Keratinocyte (primary cell): ENCODE data around the gene CAPN14. TPM values are rescaled to one million over a fixed set of nuclear protein-coding genes. Genes with fewer than 3 reads are reported as not detected.
A peak's percentile ranks its signal among the peaks of the same experiment; 100 is the strongest.

Source experiments
- DNase-seq: peaks from one replicate; pipeline ENCODE4 v3.0.0-alpha.2; 2011; ENCODE audit warnings: low read depth, missing footprints, low spot score
- FAIRE-seq: peaks from 2 replicates; lab custom pipeline; 2011; peaks lifted over from hg19 to GRCh38; lab: Jason Lieb, UNC
- H2AFZ ChIP-seq: 2 replicates; pipeline ENCODE4 v1.6.0; 2012; ENCODE audit warnings: low read length, control low read depth, inconsistent platforms; ENCODE audit not compliant: control insufficient read depth
- H3K27ac ChIP-seq: 2 replicates; pipeline ENCODE4 v1.5.1; 2011; ENCODE audit warnings: low read length; ENCODE audit not compliant: control insufficient read depth, insufficient read depth
- H3K27me3 ChIP-seq: 3 replicates; pipeline ENCODE4 v1.6.0; 2011; ENCODE audit warnings: low read length; ENCODE audit not compliant: control insufficient read depth, insufficient read depth; ENCODE audit errors: extremely low read depth
- H3K36me3 ChIP-seq, 2 experiments: 2 replicates in 1 of 2; 3 replicates in 1 of 2; pipeline ENCODE4 v1.5.1; 2011; ENCODE audit warnings: low read length in 2 of 2, mild to moderate bottlenecking in 1 of 2; ENCODE audit not compliant: control insufficient read depth in 2 of 2, insufficient read depth in 2 of 2; ENCODE audit errors: extremely low read depth in 1 of 2
- H3K4me1 ChIP-seq: 3 replicates; pipeline ENCODE4 v1.5.1; 2011; ENCODE audit warnings: low read length; ENCODE audit not compliant: control insufficient read depth, insufficient read depth; ENCODE audit errors: extremely low read depth
- H3K4me2 ChIP-seq: 3 replicates; pipeline ENCODE4 v1.6.0; 2011; ENCODE audit warnings: low read depth, low read length; ENCODE audit not compliant: control insufficient read depth, insufficient read depth; ENCODE audit errors: extremely low read depth
- H3K4me3 ChIP-seq, 3 experiments: fragments of 200-600 bp in 1 of 3; sonication (generic) in 1 of 3; 2 replicates in 2 of 3; 3 replicates in 1 of 3; pipeline ENCODE4 v1.5.1; 2011 to 2016; ENCODE audit warnings: low read length in 3 of 3, mild to moderate bottlenecking in 3 of 3, control low read depth in 2 of 3, inconsistent platforms in 1 of 3, low read depth in 1 of 3, mixed read lengths in 1 of 3, mixed run types in 1 of 3, moderate library complexity in 1 of 3; ENCODE audit not compliant: control insufficient read depth in 2 of 3, insufficient read depth in 2 of 3; ENCODE audit errors: extremely low read depth in 1 of 3
- H3K79me2 ChIP-seq: 2 replicates; pipeline ENCODE4 v1.6.0; 2012; ENCODE audit warnings: low read length; ENCODE audit not compliant: control insufficient read depth, insufficient read depth
- H3K9ac ChIP-seq: 3 replicates; pipeline ENCODE4 v1.6.0; 2011; ENCODE audit warnings: low read length; ENCODE audit not compliant: control insufficient read depth, insufficient read depth; ENCODE audit errors: extremely low read depth
- H3K9me1 ChIP-seq: 3 replicates; pipeline ENCODE4 v1.6.0; 2011; ENCODE audit warnings: low read length; ENCODE audit not compliant: control insufficient read depth, insufficient read depth; ENCODE audit errors: extremely low read depth
- H3K9me3 ChIP-seq: 2 replicates; pipeline ENCODE4 v1.5.1; 2012; ENCODE audit warnings: low read depth, low read length; ENCODE audit not compliant: control insufficient read depth
- H4K20me1 ChIP-seq: 3 replicates; pipeline ENCODE4 v1.6.0; 2011; ENCODE audit warnings: low read length; ENCODE audit not compliant: control insufficient read depth, insufficient read depth; ENCODE audit errors: extremely low read depth
- EZH2 ChIP-seq: IDR thresholded peaks from one replicate; pipeline ENCODE4 v1.6.1; 2012; ENCODE audit warnings: inconsistent platforms, mild to moderate bottlenecking, low read length, moderate library complexity
- dilution Hi-C: fragments of 300-500 bp; cut with MboI; formaldehyde crosslinking; loops from one replicate; pipeline ENCODE4 v1.7.0; 2020; ENCODE audit warnings: low sequenced_read_pairs; ENCODE audit not compliant: extremely low pct_ligation_motif_present
- polyA plus RNA-seq, 5 experiments: library from polyadenylated mRNA; depleted of rRNA in 3 of 5; stranded (reverse) in 3 of 5; stranded (forward) in 1 of 5; unstranded in 1 of 5; fragments of >200 nt; gene quantifications; 1 replicate in 1 of 5; 2 replicates in 3 of 5; 3 replicates in 1 of 5; pipeline versions ENCODE4 v1.2.1 to v1.2.3, GENCODE V29; 2011 to 2012; ENCODE audit warnings: missing spikeins in 2 of 5, low read depth in 1 of 5, low replicate concordance in 1 of 5
- TF ChIP-seq, protein P1 (sequence below), 3 experiments: IDR thresholded peaks in 1 of 3; conservative IDR thresholded peaks in 1 of 3; optimal IDR thresholded peaks in 1 of 3; 2 replicates in 2 of 3; 3 replicates in 1 of 3; pipeline versions ENCODE3 to v1.5.1; 2011; ENCODE audit warnings: low read length in 3 of 3, mild to moderate bottlenecking in 3 of 3, moderate library complexity in 2 of 3, control low read depth in 1 of 3, inconsistent platforms in 1 of 3; ENCODE audit not compliant: insufficient read depth in 2 of 3; ENCODE audit errors: extremely low read depth in 1 of 3

Gene CAPN14
- polyA plus RNA-seq, 1 donor (not counting 4 experiments of a cell fraction or from before 2014, with no cell fraction given), result 1.1 TPM

DNA sequence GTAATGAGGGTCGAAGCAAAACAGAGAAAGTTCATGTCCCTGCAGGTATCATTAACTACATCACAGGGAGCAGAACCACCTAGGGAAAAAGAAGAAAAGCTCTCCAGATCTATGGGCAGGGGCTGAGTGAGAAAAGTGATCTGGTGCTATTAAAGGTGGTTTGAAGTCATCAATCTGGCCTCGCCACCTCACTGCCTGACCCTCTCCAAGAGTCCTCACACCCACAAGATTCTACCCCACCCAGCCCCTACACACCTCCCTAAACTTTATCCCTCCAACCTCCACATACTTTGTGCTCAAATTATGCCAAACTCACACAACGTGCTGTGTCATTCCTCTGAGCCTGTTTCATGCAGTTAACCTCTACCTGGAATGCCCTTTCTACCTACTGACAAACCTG, 81.3 kb downstream of the CAPN14 start:
- no peak overlapping the region for H3K9ac ChIP-seq
- DNase-seq (no peak), FAIRE-seq (peak; percentile 78)
- H3K9me1 ChIP-seq, result no peaks in the 10 kb centered on the region
- H3K4me2 ChIP-seq, result peak overlapping the region; percentile 61
- H3K36me3 ChIP-seq, result no peaks in the 10 kb centered on the region
- peaks cover 16% of the 10 kb centered on the region for H3K4me1 ChIP-seq
- dilution Hi-C loops, result no loop called here
- H3K79me2 ChIP-seq, result peaks cover 32% of the 10 kb centered on the region
- H3K9me3 ChIP-seq, result no peaks in the 10 kb centered on the region
- no peak overlapping the region for H2AFZ ChIP-seq
- TF ChIP-seq EZH2, result no peak
- TF ChIP-seq, protein P1, sequence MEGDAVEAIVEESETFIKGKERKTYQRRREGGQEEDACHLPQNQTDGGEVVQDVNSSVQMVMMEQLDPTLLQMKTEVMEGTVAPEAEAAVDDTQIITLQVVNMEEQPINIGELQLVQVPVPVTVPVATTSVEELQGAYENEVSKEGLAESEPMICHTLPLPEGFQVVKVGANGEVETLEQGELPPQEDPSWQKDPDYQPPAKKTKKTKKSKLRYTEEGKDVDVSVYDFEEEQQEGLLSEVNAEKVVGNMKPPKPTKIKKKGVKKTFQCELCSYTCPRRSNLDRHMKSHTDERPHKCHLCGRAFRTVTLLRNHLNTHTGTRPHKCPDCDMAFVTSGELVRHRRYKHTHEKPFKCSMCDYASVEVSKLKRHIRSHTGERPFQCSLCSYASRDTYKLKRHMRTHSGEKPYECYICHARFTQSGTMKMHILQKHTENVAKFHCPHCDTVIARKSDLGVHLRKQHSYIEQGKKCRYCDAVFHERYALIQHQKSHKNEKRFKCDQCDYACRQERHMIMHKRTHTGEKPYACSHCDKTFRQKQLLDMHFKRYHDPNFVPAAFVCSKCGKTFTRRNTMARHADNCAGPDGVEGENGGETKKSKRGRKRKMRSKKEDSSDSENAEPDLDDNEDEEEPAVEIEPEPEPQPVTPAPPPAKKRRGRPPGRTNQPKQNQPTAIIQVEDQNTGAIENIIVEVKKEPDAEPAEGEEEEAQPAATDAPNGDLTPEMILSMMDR (optimal IDR thresholded peaks at IDR 0.05 in 1 of 3, IDR thresholded peaks at IDR 0.05 in 1 of 3, conservative IDR thresholded peaks at IDR 0.05 in 1 of 3; ENCODE audit: extremely low read depth in 1 of 3, insufficient read depth in 2 of 3, low read length in 3 of 3), result no peak
- no peak overlapping the region for H3K27ac ChIP-seq
- no peak overlapping the region for H3K4me3 ChIP-seq
- H4K20me1 ChIP-seq, result no peaks in the 10 kb centered on the region
- H3K27me3 ChIP-seq, result no peaks in the 10 kb centered on the region

DNA sequence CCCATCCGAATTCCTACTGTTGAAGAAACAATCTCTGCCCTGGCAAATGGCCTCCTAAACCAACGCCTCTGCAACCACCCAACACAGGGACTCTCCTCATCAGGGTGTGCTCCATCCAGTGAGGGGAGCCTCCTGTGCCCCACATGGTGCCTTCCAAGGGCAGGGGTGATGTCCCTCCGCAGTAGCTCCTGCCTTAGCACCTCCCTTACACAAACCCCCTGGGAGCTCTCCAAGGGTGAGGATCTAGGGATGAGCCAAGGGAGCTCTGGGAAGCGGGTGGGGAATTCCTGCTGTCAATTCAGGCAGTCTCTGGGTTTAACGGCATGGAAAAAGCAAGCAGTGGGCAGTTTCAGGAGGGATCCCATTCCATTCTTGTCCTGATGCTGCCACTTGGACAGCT, 82.8 kb downstream of the CAPN14 start:
- H3K36me3 ChIP-seq, result no peaks in the 10 kb centered on the region
- no peak for TF ChIP-seq EZH2
- TF ChIP-seq, protein P1 (optimal IDR thresholded peaks at IDR 0.05 in 1 of 3, IDR thresholded peaks at IDR 0.05 in 1 of 3, conservative IDR thresholded peaks at IDR 0.05 in 1 of 3; ENCODE audit: extremely low read depth in 1 of 3, insufficient read depth in 2 of 3, low read length in 3 of 3), result no peak
- H4K20me1 ChIP-seq, result no peaks in the 10 kb centered on the region
- H3K9ac ChIP-seq, result no peak overlapping the region
- H3K27ac ChIP-seq, result no peak overlapping the region
- H3K9me3 ChIP-seq, result no peaks in the 10 kb centered on the region
- DNase-seq (no peak), FAIRE-seq (no peak)
- no peak overlapping the region for H3K4me3 ChIP-seq
- dilution Hi-C loops, result no loop called here
- peaks cover 42% of the 10 kb centered on the region for H3K79me2 ChIP-seq
- H3K4me1 ChIP-seq, result peaks cover 16% of the 10 kb centered on the region
- no peak overlapping the region for H2AFZ ChIP-seq
- H3K4me2 ChIP-seq, result no peak overlapping the region
- H3K9me1 ChIP-seq, result no peaks in the 10 kb centered on the region
- H3K27me3 ChIP-seq, result no peaks in the 10 kb centered on the region
